Activated CD8-positive, alpha-beta memory T cell treated with anti-CD3 and anti-CD28 coated beads, Interleukin-2, amount 50 U/mL, for 1 hour (primary cell): ENCODE results near the gene AP1B1.
"Not testable (repeated sequence)": the region's sequence is repeated elsewhere in the genome, so short reads cannot be mapped to it uniquely, and the experiment has no call there.

ENCODE experiments used
- DNase-seq: peaks from one replicate; pipeline ENCODE4 v3.0.0-alpha.2; 2020; ENCODE audit errors: extremely low read depth

Gene AP1B1

DNA sequence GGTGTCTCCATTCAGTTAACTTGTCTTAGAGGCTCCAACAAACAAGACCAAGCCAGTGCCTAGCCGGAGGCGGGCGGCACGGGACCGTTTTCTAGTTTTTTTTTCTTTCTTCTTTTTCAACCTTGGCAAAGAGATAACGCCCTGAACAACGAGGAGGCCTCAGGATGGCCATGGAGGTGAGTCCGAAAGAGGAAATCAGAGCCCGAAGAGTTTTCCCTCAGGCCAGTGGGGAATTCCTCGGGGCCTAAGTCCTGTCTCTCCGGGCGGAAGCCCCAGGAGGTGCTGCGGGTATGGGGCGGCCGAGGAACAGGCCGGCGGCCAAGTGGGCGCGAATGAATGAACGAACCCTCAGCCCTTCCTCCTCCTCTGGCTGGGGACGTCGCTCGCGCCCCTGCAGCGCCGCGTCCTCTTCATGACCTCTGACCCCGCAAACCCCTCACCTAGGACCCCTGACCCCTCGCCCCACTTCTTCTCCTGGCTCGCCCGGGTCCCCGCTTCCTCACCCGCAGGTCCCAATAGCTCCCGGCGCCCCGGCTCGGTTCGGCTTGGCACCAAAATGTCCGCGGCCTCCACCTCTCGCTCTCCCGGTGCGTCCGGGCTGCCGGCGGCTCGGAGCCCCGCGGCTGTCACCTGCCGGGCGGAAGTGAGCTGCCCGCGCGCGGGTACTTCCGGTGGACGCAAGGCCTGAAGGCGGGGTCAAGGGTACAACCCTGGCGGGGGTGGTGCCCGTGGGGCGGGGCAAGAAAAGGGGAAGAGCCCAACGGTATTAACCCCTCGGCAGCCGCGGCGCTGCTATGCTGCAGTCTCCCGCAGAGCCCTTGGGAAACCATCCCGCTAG is at the start of gene AP1B1:
AP1B1 (minus strand) TSS at position 650 of the 838 bp plus-strand sequence. CDS start 21,327 bp downstream, outside the sequence.
- DNase-seq = peak; percentile 81

DNA sequence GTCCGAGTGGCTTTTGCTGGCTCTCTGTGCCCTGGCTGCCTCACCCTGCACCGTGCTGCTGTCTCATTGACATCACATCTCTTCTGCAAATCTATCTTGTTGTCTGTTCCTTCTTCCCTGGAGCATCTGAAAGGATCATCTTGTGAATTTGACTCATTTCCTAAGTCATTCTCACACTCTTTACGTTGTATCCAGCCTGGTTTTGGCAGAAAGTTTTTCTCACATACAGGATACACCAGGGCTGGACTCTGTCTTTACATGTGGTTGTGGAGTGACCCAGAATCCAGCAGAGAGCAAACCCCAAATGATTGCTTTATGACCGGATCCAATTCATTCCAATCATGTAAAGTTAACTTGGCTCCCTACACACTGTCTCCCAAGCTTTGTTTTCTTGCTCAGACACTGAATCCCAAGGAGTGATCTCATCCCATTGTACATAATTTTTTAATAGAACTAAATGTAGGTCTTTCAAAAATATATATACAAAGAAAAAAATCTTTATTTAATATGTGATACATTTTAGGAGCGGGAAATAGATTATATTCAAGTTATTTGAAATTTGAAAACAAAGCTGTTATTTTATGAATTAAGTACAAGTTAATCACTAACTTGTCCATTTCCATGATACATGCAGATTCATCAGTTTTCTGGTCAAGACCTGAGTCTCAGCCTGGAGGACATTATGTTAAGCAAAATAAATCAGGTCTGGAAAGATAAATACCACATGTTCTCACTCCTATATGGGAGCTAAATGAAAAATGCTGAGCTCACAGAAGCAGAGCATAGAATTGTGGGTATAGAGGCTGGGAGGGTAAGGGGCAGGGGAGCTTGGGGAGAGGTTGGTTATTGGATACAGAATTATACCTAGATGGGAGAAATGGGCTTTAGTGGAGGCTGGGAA is 47.1 kb upstream of the AP1B1 start:
- DNase-seq = no peak

DNA sequence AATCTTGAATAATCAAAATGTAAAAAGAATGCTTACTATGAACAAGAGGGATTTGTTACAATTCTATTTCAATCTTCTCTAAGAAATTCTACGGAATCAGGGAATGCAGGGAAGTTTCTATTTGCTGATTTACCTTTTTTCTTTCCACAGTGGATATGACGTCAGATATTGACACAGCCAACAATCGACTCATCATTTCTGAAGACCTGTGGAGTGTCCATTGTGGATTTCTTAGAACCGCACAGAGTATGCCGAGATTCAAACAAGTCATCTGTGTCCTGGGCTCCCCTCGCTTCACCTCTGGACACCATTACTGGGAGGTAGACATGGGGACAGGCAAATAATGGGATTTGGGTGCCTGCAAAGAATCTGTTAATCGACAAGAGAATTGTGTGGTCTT is 45.9 kb upstream of the AP1B1 start:
- no peak for DNase-seq

DNA sequence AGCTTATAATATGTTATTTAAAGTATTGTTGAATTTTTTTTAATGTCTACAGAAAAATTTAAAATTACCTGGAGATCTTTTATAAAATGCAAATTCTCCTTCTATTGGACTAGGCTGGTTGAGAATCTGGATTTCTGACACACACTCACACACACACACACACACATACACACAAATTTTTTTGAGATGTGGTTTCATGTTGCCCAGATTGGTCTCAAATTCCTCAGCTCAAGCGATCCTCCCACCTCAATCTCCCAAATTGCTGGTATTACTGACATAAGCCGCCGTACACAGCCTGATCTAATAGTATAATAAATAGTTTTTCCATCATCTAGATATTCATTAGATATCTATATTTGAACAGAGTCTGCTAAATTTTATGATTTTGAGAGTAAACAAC is 45.5 kb upstream of the AP1B1 start:
- no peak for DNase-seq

DNA sequence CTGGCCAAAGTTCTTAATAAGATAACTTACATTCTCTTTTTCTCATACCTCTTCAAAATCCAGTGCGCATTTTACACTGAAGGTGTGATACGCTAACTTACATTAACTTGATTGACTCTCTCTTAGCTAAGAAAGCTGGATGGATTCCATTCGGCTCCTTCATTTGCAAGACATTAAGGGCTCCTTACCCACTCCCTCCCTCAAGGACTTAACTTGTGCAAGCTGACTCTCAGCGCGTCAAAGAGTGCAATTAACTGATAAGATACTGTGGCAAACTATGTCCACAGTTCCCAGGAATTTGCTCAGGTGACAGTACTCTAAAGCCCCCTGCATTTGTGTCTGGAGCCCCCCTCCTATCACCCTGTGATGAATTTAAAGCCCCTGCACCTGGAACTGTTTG is 43.6 kb upstream of the AP1B1 start:
- DNase-seq = no peak

DNA sequence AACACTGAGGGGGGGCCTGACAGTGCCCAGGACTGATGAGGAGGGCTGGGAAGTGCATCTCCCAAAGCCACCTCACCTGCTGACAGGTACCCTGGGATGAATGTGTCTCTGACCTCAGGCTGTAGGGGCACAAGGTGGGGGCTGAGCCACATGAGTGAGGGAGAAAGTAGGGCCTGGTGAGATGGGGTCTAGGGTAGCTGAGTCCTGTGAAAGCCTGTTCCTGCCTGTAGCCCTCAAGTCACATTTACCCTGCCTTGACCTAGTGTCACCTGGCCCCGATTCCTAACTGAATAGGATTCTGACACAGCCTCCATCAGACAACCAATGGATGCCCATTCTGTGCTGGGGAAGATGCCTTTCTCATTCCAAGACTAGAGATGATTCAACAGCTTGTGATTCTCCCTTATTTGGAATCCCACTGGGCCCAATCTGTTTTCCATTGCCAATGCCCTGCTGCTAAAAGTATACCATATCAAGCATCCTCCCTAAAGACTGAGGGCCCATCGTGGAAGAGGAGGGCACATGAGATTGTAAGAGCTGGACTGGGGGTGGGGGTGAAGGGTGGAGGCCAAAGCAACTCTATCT is 38.9 kb upstream of the AP1B1 start:
- DNase-seq = no peak

DNA sequence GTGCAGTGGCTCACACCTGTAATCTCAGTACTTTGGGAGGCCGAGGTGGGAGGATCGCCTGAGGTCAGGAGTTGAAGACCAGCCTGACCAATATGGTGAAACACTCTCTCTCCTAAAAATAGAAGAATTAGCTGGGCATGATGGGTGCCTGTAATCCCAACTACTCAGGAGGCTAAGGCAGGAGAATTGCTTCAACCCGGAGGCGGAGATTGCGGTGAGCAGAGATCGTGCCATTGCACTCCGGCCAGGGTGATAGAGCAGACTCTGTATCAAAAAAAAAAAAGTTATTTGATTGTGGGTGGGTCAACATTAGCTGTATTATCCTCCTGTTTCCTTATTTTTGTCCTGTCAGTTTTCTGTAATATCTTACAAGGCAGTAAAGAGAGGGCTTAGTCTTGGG is 38.1 kb upstream of the AP1B1 start:
- no peak for DNase-seq

DNA sequence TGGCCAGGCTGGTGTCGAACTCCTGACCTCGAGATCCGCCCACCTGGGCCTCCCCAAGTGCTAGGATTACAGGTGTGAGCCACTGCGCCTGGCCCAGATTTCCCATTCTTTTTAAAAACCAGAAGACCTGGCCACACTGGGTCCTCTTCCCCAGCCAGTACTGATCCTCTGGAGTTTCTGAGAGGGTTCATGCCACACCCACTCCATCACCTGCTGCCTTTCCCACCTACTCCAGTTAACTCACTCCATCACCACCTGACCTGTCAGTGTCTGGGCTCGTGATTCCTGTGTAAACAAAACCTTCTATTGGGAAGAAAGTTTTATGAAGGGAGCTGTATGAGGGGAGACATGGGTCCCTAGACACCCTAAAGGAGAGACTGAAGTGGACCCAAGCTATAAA is 30.3 kb upstream of the AP1B1 start:
- not testable (repeated sequence) for DNase-seq

DNA sequence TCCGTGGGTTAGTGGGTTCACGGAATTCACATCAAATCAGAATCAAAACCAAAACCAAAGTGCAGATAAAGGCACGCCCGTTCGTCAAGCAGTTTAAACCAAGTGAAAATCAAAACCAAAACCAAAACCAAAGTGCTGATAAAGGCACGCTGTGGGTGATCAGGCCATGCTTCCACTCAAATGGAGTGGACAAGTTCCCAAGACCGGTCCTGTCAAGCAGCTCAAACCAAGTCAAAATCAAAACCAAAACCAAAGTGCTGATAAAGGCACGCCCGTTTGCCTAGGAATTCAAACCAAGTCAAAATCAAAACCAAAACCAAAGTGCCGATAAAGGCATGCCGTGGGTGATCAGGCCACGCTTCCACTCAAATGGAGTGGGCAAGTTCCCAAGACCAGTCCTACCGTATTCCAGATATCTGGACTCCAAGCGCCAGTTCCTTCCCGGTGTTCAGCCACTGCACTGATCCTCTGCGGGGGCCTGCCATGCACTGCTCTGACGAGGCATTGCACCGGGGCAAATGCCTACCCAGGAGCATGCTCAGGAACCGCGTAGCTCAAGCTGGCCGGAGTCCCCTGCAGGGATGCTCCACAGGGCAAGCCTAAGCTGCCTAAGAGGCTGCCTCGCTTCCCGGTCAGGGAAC is 26.7 kb upstream of the AP1B1 start:
- DNase-seq = not testable (repeated sequence)

DNA sequence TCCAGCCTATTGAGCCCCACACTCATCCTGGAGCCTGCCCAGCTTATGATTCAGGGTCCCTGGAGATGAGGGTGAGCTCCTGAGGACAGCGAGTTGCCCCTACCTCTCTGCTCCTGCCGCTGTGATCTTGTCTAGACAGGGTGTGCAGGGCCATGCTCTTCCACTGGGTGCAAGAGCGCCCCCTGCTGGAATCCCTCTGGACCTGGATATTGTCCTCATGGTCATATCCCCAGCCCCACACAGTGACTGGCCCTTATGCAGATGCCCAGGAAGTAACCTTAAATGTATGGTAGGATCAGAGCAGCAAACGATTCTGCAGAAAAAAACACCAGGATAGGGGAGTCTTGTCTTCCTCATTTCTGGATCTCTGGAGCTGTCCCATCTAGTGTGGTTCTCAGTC is 24.4 kb upstream of the AP1B1 start:
- DNase-seq = not testable (repeated sequence)

DNA sequence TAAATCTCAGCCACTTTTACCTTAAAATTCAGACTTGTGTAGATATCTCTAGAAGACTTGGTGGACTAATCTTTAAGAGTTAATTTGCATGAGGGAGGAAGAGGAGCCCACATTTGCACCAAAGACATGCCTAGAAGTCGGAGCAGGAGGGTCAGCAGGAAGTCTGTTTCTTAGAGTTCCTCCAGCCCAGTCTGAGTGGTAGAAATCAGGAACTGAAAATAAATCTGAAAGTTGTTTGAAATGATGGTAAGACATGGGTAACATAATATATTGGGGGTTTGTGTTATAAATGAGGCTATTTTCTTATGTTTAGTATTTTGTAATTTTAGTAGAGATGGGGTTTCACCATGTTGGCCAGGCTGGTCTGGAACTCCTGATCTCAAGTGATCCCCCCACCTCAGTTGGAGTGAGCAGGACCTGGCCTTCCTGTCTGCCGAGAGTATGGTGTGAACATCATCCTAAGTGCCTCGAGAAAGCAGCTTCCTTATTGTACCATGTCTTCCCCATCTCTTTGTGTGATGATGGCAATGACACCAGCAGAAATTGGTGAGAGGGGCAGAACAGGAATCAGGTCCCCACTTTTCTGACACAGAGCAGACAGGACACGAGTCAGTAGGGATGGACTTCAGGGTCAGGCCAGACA is 23.3 kb upstream of the AP1B1 start:
- not testable (repeated sequence) for DNase-seq

DNA sequence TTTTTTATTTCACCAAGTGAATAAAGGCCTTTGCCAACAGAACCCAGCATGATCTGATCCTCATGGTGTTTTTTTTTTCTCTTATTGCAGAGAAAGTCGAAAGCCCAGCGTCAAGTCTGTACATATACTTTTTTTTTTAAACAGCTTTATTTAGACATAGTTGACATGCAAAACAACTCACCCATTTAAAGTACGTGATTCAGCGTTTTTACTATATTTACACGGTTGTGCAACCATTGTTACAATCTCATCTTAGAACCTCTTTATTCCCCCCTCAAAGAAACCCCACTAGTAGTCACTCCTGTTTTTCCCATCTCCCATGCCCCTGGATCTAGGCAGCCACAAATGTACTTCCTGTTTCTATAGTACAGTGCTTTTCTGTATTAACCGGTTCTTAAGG is 20.6 kb upstream of the AP1B1 start:
- no peak for DNase-seq

DNA sequence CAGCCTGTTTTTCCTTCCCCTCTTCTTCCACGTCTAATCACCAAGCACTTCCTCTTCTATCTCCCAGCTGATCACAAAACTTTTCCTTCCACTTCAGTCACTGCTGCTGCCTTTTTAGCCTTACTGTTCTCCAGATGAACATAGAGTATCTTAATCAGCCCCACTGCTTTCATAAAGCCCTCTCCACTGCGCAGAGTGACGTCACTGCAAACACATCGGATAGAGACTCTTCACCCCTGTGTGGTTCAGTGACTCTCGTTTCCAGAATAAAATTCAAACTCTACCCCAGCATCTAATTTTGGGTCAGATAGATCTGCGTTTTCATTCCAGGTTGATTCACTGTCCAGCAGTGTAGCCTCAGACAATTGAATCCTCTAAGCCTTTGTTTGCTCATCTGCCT is 13.2 kb upstream of the AP1B1 start:
- not testable (repeated sequence) for DNase-seq

DNA sequence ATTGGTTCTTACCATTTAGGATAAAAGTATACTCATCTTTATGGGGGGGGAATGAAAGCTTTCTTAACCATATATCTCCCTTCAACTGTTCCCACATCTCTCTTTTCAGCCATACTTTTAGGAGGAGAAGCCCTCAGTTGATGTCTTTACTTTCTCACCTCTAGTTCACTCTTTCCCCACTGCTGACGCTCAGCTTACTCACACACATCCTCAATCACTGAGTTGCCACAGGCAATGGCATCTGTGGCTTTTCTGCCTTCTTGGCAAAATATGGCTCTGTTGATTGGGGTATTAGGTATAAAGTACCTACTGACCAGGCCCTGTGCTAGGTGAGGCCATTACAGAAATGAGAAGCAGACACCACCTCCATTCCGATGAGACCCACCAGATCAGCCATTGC is 12.2 kb upstream of the AP1B1 start:
- no peak for DNase-seq

DNA sequence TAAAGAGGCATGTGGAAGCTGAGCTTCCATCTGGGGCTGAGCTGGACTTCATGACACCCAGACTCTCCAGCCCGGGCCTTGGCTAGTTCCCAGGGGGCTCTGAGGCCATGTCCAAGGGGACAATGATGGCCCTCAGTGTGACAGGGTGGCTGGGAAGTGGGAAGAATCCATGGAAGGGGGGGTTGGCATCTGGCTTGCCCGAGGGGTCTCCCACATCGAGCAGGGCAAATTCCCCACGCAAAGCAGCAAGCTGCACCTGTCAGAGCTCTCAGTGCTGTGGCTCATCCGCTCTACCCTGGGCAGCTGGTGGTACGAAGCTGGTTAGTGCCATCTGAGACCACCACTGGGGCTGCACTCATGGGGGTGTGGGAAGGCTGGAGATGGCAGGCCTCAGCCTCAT is 9.4 kb upstream of the AP1B1 start:
- no peak for DNase-seq

DNA sequence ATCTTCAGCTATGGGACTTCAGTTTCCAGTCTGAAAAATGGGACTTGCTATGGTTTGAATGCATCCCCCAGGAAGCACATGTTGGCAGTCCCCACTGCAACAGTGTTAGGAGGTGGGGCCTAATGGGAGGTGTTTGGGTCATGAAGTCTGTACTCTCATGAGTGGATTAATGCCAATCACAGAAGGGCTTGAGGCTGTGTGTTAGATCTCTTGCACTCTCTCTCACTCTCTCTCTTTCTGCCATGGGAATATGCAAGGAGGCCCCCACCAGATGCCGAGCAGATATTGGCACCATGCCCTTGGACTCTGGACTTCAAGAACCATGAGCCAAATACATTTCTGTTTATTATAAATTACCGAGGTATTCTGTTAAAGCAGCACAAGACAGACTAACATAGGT is 7.8 kb upstream of the AP1B1 start:
- no peak for DNase-seq

DNA sequence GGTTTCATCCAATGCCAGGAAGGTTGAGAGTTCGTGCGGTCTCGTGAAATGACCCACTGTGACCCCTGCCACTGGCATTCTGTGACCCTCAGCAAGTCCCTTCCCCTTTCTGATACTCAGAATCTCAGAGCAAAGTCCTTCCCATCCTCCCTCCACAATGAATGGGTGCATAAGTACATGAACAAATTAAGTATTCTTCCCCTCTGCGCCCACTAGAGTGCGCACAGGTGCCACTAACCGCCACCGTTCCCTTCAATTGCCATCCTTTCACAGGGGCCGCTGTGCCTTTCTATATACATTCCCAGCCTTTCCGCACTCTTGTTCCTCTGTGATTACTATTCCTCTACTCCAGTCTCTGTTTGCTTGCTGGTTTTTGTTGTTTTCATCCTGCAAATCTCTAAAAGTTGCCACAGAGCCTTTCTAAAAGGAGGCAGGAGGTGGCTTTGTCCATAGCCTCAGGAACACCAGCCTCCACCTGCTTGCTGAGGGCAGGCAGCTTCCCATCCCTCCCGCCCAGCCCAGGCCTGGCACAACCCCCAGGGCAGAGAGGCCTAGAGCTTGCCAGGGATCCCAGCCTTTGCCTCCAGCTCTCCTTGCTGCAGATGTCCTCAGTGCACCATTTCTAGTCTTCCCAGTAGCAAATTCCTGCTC is 6.7 kb upstream of the AP1B1 start:
- DNase-seq = no peak

DNA sequence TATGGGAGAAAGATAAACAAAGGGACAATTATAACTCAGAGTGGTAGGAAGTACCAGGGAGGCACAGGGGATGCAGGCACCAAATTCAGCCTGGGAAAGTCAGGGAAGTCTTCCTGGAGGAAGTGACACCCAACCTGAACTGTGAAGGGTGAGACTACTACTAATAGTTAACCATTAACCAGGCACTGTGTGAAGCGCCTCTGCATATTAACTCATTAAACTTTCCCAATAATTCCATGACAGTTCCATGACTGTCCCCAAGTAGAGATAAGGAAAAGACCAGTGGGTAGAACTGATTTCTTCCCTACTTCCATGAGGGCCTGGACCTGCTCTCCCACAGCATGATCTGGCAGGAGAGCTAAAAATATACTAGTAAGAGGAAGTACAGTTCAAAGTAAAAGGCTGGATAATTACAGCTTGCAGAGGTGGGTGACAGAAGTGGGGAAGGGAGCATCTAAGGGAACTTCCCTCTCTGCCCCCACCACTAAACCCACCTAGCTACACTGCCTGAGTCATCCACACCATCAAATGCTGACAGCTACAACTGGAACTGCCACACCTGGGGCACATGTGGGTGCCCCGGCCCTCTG is 4.7 kb upstream of the AP1B1 start:
- DNase-seq = no peak

DNA sequence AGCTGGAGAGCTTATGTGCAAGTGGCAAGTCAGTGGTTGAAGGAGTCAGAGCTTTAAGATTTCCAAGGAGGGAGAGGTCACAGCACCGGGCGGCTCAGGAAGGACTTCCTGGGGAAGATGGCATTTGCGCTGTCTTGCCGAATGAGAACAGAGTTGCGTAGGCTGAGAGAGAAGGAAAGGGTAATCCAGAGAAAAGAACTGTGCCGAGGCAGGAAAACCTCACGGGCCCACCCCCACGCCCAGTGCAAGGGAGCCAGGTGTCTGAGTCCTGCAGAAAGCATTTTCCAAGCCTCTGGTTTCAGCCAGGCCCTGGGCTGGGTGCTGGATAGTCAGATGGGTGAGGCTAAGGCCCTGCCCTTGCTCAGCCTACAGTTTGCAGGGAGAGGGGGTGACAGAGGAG is 3.2 kb upstream of the AP1B1 start:
- no peak for DNase-seq

DNA sequence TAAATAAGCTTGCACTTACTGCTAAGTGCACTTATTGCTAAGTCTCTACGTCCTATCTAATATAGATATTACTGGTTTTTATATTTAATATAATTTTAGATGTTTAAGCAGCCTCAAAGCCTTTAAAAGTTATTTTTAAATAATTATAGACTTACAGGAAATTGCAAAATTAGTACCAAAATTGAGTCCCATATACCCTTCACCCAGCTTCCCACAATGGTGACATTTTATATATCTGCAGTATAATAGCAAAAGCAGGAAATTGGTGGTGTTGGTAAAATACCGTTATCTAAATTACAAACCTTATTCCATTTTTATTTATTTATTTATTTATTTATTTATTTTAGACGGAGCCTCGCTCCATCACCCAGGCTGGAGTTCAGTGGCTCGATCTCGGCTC is 1.9 kb upstream of the AP1B1 start:
- no peak for DNase-seq

DNA sequence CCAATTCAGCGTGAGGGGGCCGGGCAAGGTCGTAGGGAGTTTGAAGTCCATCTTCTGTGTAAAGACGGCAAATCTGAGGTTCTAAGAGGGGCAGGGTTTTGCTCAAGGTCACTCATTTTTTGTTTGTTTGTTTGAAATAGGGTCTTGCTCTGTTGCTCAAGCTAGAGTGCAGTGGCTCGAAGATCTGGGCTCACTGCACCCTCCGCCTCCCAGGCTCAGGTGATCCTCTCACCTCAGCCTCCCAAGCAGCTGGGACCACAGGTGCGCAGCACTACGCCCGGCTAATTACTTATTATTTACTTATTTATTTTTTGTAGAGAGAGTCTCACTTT is 355 bp upstream of the AP1B1 start:
- DNase-seq = no peak
